ENCODE measurements around the gene NGLY1. TPM values are rescaled to one million over a fixed set of nuclear protein-coding genes. Genes with fewer than 3 reads are reported as not detected.

NGLY1 gene
- total RNA-seq, 1 experiment from 2014 or later, result 27.0 TPM

- Histone ChIP-seq H2BK12ac (ENCODE audit: insufficient read length, low read depth, low read length) (no peak overlapping the region), H2BK15ac (ENCODE audit: low read depth, low read length) (no peak overlapping the region), H3K9ac (ENCODE audit: extremely low read depth, insufficient read length, low read length) (no peak overlapping the region), H3K27me3 (ENCODE audit: insufficient read depth, low read length) (no peaks in the 10 kb centered on the region), H3K79me2 (ENCODE audit: insufficient read depth, low read length) (no peaks in the 10 kb centered on the region), H3K23ac (ENCODE audit: insufficient read length, low read depth, low read length) (no peak overlapping the region), H3K79me1 (ENCODE audit: insufficient read depth, low read depth, low read length, poor library complexity, severe bottlenecking) (no peaks in the 10 kb centered on the region), H4K5ac (ENCODE audit: insufficient read length, low read depth, low read length) (no peak overlapping the region), H3K4me1 (ENCODE audit: insufficient read depth, low read length) (no peaks in the 10 kb centered on the region), H2BK120ac (ENCODE audit: low read depth, low read length, poor library complexity, severe bottlenecking) (no peak overlapping the region), H3K9me3 (ENCODE audit: control insufficient read depth, low read depth, low read length) (no peaks in the 10 kb centered on the region), H3K56ac (ENCODE audit: insufficient read length, low read depth, low read length) (no peak overlapping the region), H4K8ac (replicated peaks; ENCODE audit: insufficient read length, low read depth, low read length) (no peak overlapping the region), H3K18ac (ENCODE audit: insufficient read length, low read depth, low read length) (no peak overlapping the region), H4K91ac (ENCODE audit: insufficient read length, low read depth, low read length) (no peak overlapping the region), H3K4me2 (ENCODE audit: insufficient read depth, insufficient read length, low read length) (no peak overlapping the region), H3K23me2 (ENCODE audit: insufficient read length, low read depth, low read length, poor library complexity, severe bottlenecking) (no peaks in the 10 kb centered on the region), H3K27ac (ENCODE audit: insufficient read length, low read depth, low read length) (no peak overlapping the region), H3K14ac (ENCODE audit: insufficient read depth, low read length) (no peak overlapping the region), H3K4ac (ENCODE audit: low read depth, low read length) (no peak overlapping the region), H2BK5ac (ENCODE audit: insufficient read length, low read length) (no peak overlapping the region), H2BK20ac (ENCODE audit: low read depth, low read length, poor library complexity, severe bottlenecking) (no peak overlapping the region), H3T11ph (ENCODE audit: low read length) (no peak overlapping the region), H2AFZ (ENCODE audit: low read length) (no peak overlapping the region), H2AK5ac (ENCODE audit: insufficient read length, low read length) (no peak overlapping the region), H4K20me1 (ENCODE audit: control insufficient read depth, insufficient read depth, insufficient read length) (no peaks in the 10 kb centered on the region)
- Mint-ChIP-seq H3K36me3 (ENCODE audit: insufficient read depth in 1 of 3, low read depth in 3 of 3) (no peaks in the 10 kb centered on the region), H3K27me3 (ENCODE audit: low read depth) (no peaks in the 10 kb centered on the region), H3K9me3 (peaks cover 0 to 2% of the 10 kb centered on the region in 2 experiments; a peak in 1 of 5 replicates), H3K4me3 (no peak overlapping the region), H3K4me1 (no peaks in the 10 kb centered on the region), H3K27ac (no peak overlapping the region)
- DNase-seq, result no peak
- WGBS (ENCODE audit: extremely low coverage, insufficient read length, low lambda C conversion rate), result no CpG with 5 or more reads among the region's 1 CpG
- TF ChIP-seq, protein P1, sequence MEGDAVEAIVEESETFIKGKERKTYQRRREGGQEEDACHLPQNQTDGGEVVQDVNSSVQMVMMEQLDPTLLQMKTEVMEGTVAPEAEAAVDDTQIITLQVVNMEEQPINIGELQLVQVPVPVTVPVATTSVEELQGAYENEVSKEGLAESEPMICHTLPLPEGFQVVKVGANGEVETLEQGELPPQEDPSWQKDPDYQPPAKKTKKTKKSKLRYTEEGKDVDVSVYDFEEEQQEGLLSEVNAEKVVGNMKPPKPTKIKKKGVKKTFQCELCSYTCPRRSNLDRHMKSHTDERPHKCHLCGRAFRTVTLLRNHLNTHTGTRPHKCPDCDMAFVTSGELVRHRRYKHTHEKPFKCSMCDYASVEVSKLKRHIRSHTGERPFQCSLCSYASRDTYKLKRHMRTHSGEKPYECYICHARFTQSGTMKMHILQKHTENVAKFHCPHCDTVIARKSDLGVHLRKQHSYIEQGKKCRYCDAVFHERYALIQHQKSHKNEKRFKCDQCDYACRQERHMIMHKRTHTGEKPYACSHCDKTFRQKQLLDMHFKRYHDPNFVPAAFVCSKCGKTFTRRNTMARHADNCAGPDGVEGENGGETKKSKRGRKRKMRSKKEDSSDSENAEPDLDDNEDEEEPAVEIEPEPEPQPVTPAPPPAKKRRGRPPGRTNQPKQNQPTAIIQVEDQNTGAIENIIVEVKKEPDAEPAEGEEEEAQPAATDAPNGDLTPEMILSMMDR (conservative IDR thresholded peaks at IDR 0.05), result no peak
Measured at GRCh38 chr3:25683410-25683809, 99.8 kb downstream of the NGLY1 start.
